PC-9 (cell line): ENCODE measurements around the gene GRIFIN.

Experiments used
- EZH2 ChIP-seq: fragments of 200-600 bp; sonication (generic); IDR thresholded peaks from 2 replicates; pipeline ENCODE4 v1.8.0; 2017; ENCODE audit warnings: antibody characterized with exemption, low read depth
- TF ChIP-seq, protein P1 (sequence below): fragments of 200-600 bp; sonication (generic); conservative IDR thresholded peaks from 2 replicates; pipeline ENCODE4 v1.6.1; 2017; ENCODE audit warnings: mixed run types, antibody characterized with exemption, mild to moderate bottlenecking, moderate library complexity

DNA sequence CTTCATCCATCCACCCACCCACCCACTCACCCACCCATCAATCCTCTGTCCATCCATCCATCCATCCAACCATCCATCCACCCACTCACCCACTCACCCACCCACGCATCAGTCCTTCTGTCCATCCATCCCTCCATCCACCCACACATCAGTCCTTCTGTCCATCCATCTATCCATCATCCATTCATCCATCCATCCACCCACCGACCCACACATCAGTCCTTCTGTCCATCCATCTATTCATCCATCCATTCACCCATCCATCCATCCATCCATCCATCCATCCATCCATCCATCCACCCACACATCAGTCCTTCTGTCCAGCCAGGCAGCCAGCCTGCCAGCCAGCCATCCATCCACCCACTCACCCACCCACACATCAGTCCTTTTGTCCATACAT is 15.8 kb upstream of the GRIFIN start:
- TF ChIP-seq, protein P1, sequence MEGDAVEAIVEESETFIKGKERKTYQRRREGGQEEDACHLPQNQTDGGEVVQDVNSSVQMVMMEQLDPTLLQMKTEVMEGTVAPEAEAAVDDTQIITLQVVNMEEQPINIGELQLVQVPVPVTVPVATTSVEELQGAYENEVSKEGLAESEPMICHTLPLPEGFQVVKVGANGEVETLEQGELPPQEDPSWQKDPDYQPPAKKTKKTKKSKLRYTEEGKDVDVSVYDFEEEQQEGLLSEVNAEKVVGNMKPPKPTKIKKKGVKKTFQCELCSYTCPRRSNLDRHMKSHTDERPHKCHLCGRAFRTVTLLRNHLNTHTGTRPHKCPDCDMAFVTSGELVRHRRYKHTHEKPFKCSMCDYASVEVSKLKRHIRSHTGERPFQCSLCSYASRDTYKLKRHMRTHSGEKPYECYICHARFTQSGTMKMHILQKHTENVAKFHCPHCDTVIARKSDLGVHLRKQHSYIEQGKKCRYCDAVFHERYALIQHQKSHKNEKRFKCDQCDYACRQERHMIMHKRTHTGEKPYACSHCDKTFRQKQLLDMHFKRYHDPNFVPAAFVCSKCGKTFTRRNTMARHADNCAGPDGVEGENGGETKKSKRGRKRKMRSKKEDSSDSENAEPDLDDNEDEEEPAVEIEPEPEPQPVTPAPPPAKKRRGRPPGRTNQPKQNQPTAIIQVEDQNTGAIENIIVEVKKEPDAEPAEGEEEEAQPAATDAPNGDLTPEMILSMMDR = no peak
- no peak for TF ChIP-seq EZH2
